Measurements from ENCODE around the gene TSC22D1.
"Not testable (repeated sequence)": the region's sequence is repeated elsewhere in the genome, so short reads cannot be mapped to it uniquely, and the experiment has no call there.

Gene TSC22D1

GRCh38 chr13:44566601-44567000, 9.5 kb downstream of the TSC22D1 start:
- DNase-seq: no peak

GRCh38 chr13:44565881-44566280, 10.2 kb downstream of the TSC22D1 start:
- no peak for DNase-seq

GRCh38 chr13:44564936-44565335, 11.2 kb downstream of the TSC22D1 start:
- no peak for DNase-seq

- DNase-seq: not testable (repeated sequence)
Observed at GRCh38 chr13:44562853-44563252, 13.3 kb downstream of the TSC22D1 start.

- DNase-seq: no peak
Observed at GRCh38 chr13:44561351-44561750, 14.8 kb downstream of the TSC22D1 start.

- DNase-seq: no peak
Observed at GRCh38 chr13:44557986-44558385, 18.1 kb downstream of the TSC22D1 start.

- no peak for DNase-seq
Observed at GRCh38 chr13:44555207-44555606, 20.9 kb downstream of the TSC22D1 start.

- no peak for DNase-seq
Observed at GRCh38 chr13:44549476-44549875, 26.7 kb downstream of the TSC22D1 start.

GRCh38 chr13:44546164-44546563, 30.0 kb downstream of the TSC22D1 start:
- DNase-seq: no peak

- no peak for DNase-seq
Observed at GRCh38 chr13:44543369-44543768, 32.8 kb downstream of the TSC22D1 start.

GRCh38 chr13:44542361-44542760, 33.8 kb downstream of the TSC22D1 start:
- no peak for DNase-seq

GRCh38 chr13:44541601-44542000, 34.5 kb downstream of the TSC22D1 start:
- no peak for DNase-seq

- DNase-seq: no peak
Observed at GRCh38 chr13:44540761-44541434, 35.2 kb downstream of the TSC22D1 start.

GRCh38 chr13:44537248-44537647, 38.9 kb downstream of the TSC22D1 start:
- no peak for DNase-seq

GRCh38 chr13:44523146-44524015, 52.7 kb downstream of the TSC22D1 start:
- no peak for DNase-seq

- DNase-seq: no peak
Observed at GRCh38 chr13:44519642-44520041, 56.5 kb downstream of the TSC22D1 start.

- DNase-seq: no peak
Observed at GRCh38 chr13:44516771-44517170, 59.4 kb downstream of the TSC22D1 start.

- no peak for DNase-seq
Observed at GRCh38 chr13:44514278-44514677, 61.9 kb downstream of the TSC22D1 start.

GRCh38 chr13:44509853-44510252, 66.3 kb downstream of the TSC22D1 start:
- DNase-seq: not testable (repeated sequence)

GRCh38 chr13:44508562-44509077, 67.5 kb downstream of the TSC22D1 start:
- no peak for DNase-seq

GRCh38 chr13:44507639-44508038, 68.5 kb downstream of the TSC22D1 start:
- no peak for DNase-seq

GRCh38 chr13:44506719-44507118, 69.4 kb downstream of the TSC22D1 start:
- no peak for DNase-seq

GRCh38 chr13:44506251-44506650, 69.9 kb downstream of the TSC22D1 start:
- DNase-seq: no peak

- DNase-seq: no peak
Observed at GRCh38 chr13:44504116-44504515, 72.0 kb downstream of the TSC22D1 start.
